Measurements from ENCODE around the gene GSTT2.
A peak's percentile ranks its signal among the peaks of the same experiment; 100 is the strongest.
"Not testable (repeated sequence)": the region's sequence is repeated elsewhere in the genome, so short reads cannot be mapped to it uniquely, and the experiment has no call there.

The GSTT2 gene

GRCh38 chr22:23956301-23956900 lies 23.5 kb upstream of the GSTT2 start:
- H3K9me3 ChIP-seq (ENCODE audit: insufficient read depth, low read length, severe bottlenecking); H3K4me3 ChIP-seq (ENCODE audit: low read depth in 1 of 2, low read length in 2 of 2); H3K36me3 ChIP-seq (ENCODE audit: insufficient read depth, low read length); H3K27ac ChIP-seq (ENCODE audit: low read length); H3K4me2 ChIP-seq (ENCODE audit: insufficient read depth, low read length); H2AFZ ChIP-seq (ENCODE audit: low read depth, low read length); H3K9ac ChIP-seq (ENCODE audit: low read depth, low read length); H3K79me2 ChIP-seq (ENCODE audit: insufficient read depth, low read length); H4K20me1 ChIP-seq (ENCODE audit: insufficient read depth, low read length); H3K27me3 ChIP-seq (ENCODE audit: insufficient read depth, low read length, poor library complexity); H3K4me1 ChIP-seq (ENCODE audit: insufficient read depth, low read length): not testable (repeated sequence)
- DNase-seq (peak; percentile 78), ATAC-seq (ENCODE audit: insufficient read depth, low read depth) (peak; percentile 97)
- TF ChIP-seq CTCF (IDR thresholded peaks at IDR 0.05; ENCODE audit: borderline replicate concordance, extremely low read depth, low read length, poor library complexity, severe bottlenecking) = peak; percentile 85

GRCh38 chr22:23961084-23961771 lies 18.7 kb upstream of the GSTT2 start, which contains the start of gene GSTT2B:
Gene GSTT2B (minus strand): TSS chr22:23961195. CDS start chr22:23961131, 64 bp downstream.
- not testable (repeated sequence) for ATAC-seq (ENCODE audit: insufficient read depth, low read depth); H3K9me3 ChIP-seq (ENCODE audit: insufficient read depth, low read length, severe bottlenecking); H3K4me2 ChIP-seq (ENCODE audit: insufficient read depth, low read length); H4K20me1 ChIP-seq (ENCODE audit: insufficient read depth, low read length); H3K4me1 ChIP-seq (ENCODE audit: insufficient read depth, low read length); H3K27ac ChIP-seq (ENCODE audit: low read length); H3K4me3 ChIP-seq (ENCODE audit: low read depth in 1 of 2, low read length in 2 of 2); H3K36me3 ChIP-seq (ENCODE audit: insufficient read depth, low read length); H2AFZ ChIP-seq (ENCODE audit: low read depth, low read length); H3K9ac ChIP-seq (ENCODE audit: low read depth, low read length); H3K27me3 ChIP-seq (ENCODE audit: insufficient read depth, low read length, poor library complexity); DNase-seq; H3K79me2 ChIP-seq (ENCODE audit: insufficient read depth, low read length)

DNA sequence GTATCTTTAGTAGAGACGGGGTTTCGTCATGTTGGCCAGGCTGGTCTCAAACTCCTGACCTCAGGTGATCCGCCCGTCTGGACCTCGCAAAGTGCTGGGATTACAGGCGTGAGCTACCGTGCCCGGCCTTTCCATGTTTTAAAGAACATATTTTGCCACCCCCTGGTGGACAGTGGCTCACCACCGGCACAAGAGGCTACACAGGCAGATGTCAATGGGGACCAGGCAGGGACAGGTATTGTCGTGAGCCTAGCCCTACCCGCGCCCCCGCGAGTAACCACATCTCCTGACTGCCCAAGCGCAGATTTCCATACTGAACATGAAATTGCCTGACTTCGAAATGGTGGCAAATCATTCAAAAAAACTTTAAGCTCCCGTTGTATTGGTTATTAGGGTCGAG lies 13.8 kb upstream of the GSTT2 start:
- Histone ChIP-seq H3K36me3 (ENCODE audit: insufficient read depth, low read length) (peaks cover 21% of the 10 kb centered on the region), H4K20me1 (ENCODE audit: insufficient read depth, low read length) (peaks cover 18% of the 10 kb centered on the region; the same call in 1 of the 2 replicates), H3K4me1 (ENCODE audit: insufficient read depth, low read length) (peaks cover 22% of the 10 kb centered on the region), H3K79me2 (ENCODE audit: insufficient read depth, low read length) (peaks cover 22% of the 10 kb centered on the region)
- H3K27me3 ChIP-seq (ENCODE audit: insufficient read depth, low read length, poor library complexity); H3K9me3 ChIP-seq (ENCODE audit: insufficient read depth, low read length, severe bottlenecking); H3K9ac ChIP-seq (ENCODE audit: low read depth, low read length); H2AFZ ChIP-seq (ENCODE audit: low read depth, low read length); H3K4me2 ChIP-seq (ENCODE audit: insufficient read depth, low read length); H3K4me3 ChIP-seq (ENCODE audit: low read depth in 1 of 2, low read length in 2 of 2); ATAC-seq (ENCODE audit: insufficient read depth, low read depth); DNase-seq; H3K27ac ChIP-seq (ENCODE audit: low read length): not testable (repeated sequence)

DNA sequence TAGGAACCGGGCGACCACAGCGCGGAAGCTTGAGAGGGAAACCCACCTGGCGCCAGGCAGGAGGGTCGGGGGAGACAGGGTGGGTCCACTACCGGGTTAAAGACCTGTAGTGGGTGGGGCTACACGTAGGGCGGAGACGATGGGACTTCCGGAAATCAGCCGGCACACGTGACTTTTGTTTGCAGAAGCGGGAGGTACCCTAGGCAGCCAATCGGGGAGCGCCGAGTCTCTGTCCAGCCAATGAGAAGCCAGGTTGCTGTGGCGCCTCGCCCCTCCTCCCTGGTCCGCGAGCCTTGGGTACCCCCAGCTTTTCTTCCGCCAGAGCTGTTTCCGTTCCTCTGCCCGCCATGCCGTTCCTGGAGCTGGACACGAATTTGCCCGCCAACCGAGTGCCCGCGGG lies 13.4 kb upstream of the GSTT2 start, which contains the start of gene DDTL:
Gene DDTL (plus strand): TSS at position 321 of the 400 bp plus-strand sequence. CDS start 27 bp downstream, at position 348.
- peaks cover 25% of the 10 kb centered on the region for H3K4me1 ChIP-seq (ENCODE audit: insufficient read depth, low read length)
- H3K9me3 ChIP-seq (ENCODE audit: insufficient read depth, low read length, severe bottlenecking); H3K9ac ChIP-seq (ENCODE audit: low read depth, low read length); H2AFZ ChIP-seq (ENCODE audit: low read depth, low read length); H3K27me3 ChIP-seq (ENCODE audit: insufficient read depth, low read length, poor library complexity); H3K4me2 ChIP-seq (ENCODE audit: insufficient read depth, low read length); H3K4me3 ChIP-seq (ENCODE audit: low read depth in 1 of 2, low read length in 2 of 2); DNase-seq; H3K27ac ChIP-seq (ENCODE audit: low read length): not testable (repeated sequence)
- ATAC-seq (ENCODE audit: insufficient read depth, low read depth) = peak; percentile 98
- peaks cover 22% of the 10 kb centered on the region for H4K20me1 ChIP-seq (ENCODE audit: insufficient read depth, low read length)
- H3K36me3 ChIP-seq (ENCODE audit: insufficient read depth, low read length) = peaks cover 26% of the 10 kb centered on the region
- H3K79me2 ChIP-seq (ENCODE audit: insufficient read depth, low read length) = peaks cover 26% of the 10 kb centered on the region

DNA sequence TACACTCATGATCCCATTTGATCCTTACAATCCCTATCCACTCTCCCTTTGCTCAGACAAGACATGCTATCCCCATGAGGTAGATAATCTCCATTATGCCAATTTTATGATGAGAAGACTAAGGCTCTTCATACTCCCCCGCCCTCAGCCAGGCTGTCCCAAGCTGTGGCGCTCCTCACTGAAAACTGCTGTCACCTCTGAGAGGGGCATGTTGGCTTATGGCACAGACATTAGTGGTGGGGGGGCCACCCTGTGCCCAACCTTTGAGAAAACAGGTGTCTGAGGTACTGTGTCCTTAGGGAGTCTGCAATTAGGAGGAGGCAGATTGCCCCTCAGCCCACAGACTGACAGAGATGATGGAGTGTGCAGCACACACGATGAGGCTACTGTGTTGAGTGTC lies 10.9 kb upstream of the GSTT2 start:
- Histone ChIP-seq H3K27me3 (ENCODE audit: insufficient read depth, low read length, poor library complexity) (no peaks in the 10 kb centered on the region), H3K4me3 (ENCODE audit: low read depth in 1 of 2, low read length in 2 of 2) (no peak overlapping the region), H2AFZ (ENCODE audit: low read depth, low read length) (no peak overlapping the region), H3K4me1 (ENCODE audit: insufficient read depth, low read length) (peaks cover 29% of the 10 kb centered on the region), H3K4me2 (ENCODE audit: insufficient read depth, low read length) (peak overlapping the region; percentile 31), H3K36me3 (ENCODE audit: insufficient read depth, low read length) (peaks cover 31% of the 10 kb centered on the region), H4K20me1 (ENCODE audit: insufficient read depth, low read length) (peaks cover 26% of the 10 kb centered on the region), H3K9ac (ENCODE audit: low read depth, low read length) (no peak overlapping the region), H3K79me2 (ENCODE audit: insufficient read depth, low read length) (peaks cover 30% of the 10 kb centered on the region), H3K9me3 (ENCODE audit: insufficient read depth, low read length, severe bottlenecking) (no peaks in the 10 kb centered on the region), H3K27ac (ENCODE audit: low read length) (no peak overlapping the region)
- TF ChIP-seq CTCF (IDR thresholded peaks at IDR 0.05; ENCODE audit: borderline replicate concordance, extremely low read depth, low read length, poor library complexity, severe bottlenecking) = no peak
- no peak for TF ChIP-seq EZH2 (IDR thresholded peaks at IDR 0.05; ENCODE audit: borderline replicate concordance, low read depth, low read length, severe bottlenecking)
- ATAC-seq (ENCODE audit: insufficient read depth, low read depth) = no peak
- DNase-seq = no peak

Data from DND-41 (cell line).